Right lobe of liver (tissue), 6 donors: ENCODE measurements around the gene NMUR1. TPM values are rescaled to one million over a fixed set of nuclear protein-coding genes. Genes with fewer than 3 reads are reported as not detected.

Experiments used
- ATAC-seq, 4 donors: fragments of 200-7000 bp; cut with Tn5 transposase; one replicate each; pipeline ENCODE4 v1.9.1; 2020; ENCODE audit warnings: mild to moderate bottlenecking in 4 of 4, moderate library complexity in 4 of 4
- DNase-seq, 3 donors: peaks; one replicate each; pipeline ENCODE4 v3.0.0-alpha.2; 2020
- H3K27ac ChIP-seq, 3 donors: fragments of 200-600 bp; one replicate each; pipeline ENCODE4 v1.8.0; 2022
- H3K27me3 ChIP-seq, 2 donors: fragments of 200-600 bp; one replicate each; pipeline ENCODE4 v1.8.0; 2022
- H3K36me3 ChIP-seq, 4 donors: fragments of 200-600 bp; sonication (generic) in 1 of 4; one replicate each; pipeline versions ENCODE4 v1.5.1 to v1.8.0; 2017 to 2022; ENCODE audit warnings: control low read depth in 1 of 4
- H3K4me1 ChIP-seq, 4 donors: fragments of 200-600 bp; sonication (generic) in 1 of 4; one replicate each; pipeline versions ENCODE4 v1.5.1 to v1.8.0; 2017 to 2022; ENCODE audit warnings: control low read depth in 1 of 4
- H3K4me3 ChIP-seq, 3 donors: fragments of 200-600 bp; one replicate each; pipeline ENCODE4 v1.8.0; 2022
- H3K9me3 ChIP-seq, 4 donors: fragments of 200-600 bp; sonication (generic) in 1 of 4; one replicate each; pipeline versions ENCODE4 v1.5.1 to v1.8.0; 2017 to 2022; ENCODE audit warnings: control low read depth in 1 of 4
- POLR2A ChIP-seq: fragments of 450-650 bp; IDR thresholded peaks from one replicate; pipeline ENCODE4 v1.6.1; 2017; ENCODE audit warnings: antibody characterized with exemption, mild to moderate bottlenecking
- WGBS: methylation state at CpG from one replicate; pipeline ENCODE4 v1.1.6; 2018; ENCODE audit warnings: low coverage, low lambda C conversion rate; ENCODE audit not compliant: insufficient coverage; ENCODE audit errors: missing lambda C conversion rate; 5-methylcytosine and 5-hydroxymethylcytosine counted together
- intact Hi-C, 2 donors: fragments of 100-400 bp; cut with DNase I; formaldehyde crosslinking; loops; one replicate each; pipeline versions ENCODE4 v1.11.2 to v1.14.1; 2022
- total RNA-seq, 6 experiments: library from RNA; depleted of rRNA in 2 of 6; stranded (reverse); fragments of >200 nt in 2 of 6; fragmentation: NEBNext Ultra II Directional in 3 of 6; extraction: Animal tissue kit (Norgen Biotek cat#: 25700) in 3 of 6; gene quantifications; one replicate each; pipeline versions ENCODE4 v1.1.0 to v1.2.4, GENCODE V29; 2016 to 2023
- TF ChIP-seq, protein P1 (sequence below), 4 donors: fragments of 200-600 bp in 3 of 4; fragments of 450-650 bp in 1 of 4; IDR thresholded peaks; one replicate each; pipeline versions ENCODE4 v1.5.1 to v1.8.0; 2016 to 2022; ENCODE audit warnings: antibody characterized with exemption in 4 of 4, mild to moderate bottlenecking in 2 of 4
- donor health status: DM: no; HTN: yes; CAD: no.
- donor health status: DM: no; HTN: no; CAD: no.
- donor health status: DM: no; HTN: no; CAD: no.
- donor health status: DM: no; HTN: yes; CAD: no.
- donor health status: DM: no; HTN: yes; CAD: no.

Gene NMUR1
- total RNA-seq, 6 experiments from 2014 or later: 0.11 to 0.66 (median 0.36) TPM

DNA sequence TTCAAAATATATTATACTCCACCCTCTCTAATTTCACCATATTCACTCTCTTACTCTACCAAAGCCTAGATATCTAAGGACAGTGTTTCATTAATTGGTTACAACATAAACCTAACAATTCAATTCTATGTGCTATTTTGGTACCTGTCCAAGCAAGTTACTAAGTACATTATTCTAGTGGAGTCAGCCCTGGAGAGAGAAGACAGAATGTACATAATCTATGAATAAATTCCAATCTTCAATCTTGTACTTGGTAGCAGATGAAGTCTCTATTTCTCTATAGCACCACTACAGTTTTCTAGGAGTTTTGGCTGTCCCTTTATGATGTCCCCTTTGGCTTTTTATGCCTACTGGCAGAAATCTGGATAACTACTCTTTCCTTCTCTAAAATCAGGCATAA lies 27.6 kb downstream of the NMUR1 start:
- H3K36me3 ChIP-seq: no peaks in the 10 kb centered on the region
- TF ChIP-seq POLR2A: no peak
- TF ChIP-seq, protein P1, sequence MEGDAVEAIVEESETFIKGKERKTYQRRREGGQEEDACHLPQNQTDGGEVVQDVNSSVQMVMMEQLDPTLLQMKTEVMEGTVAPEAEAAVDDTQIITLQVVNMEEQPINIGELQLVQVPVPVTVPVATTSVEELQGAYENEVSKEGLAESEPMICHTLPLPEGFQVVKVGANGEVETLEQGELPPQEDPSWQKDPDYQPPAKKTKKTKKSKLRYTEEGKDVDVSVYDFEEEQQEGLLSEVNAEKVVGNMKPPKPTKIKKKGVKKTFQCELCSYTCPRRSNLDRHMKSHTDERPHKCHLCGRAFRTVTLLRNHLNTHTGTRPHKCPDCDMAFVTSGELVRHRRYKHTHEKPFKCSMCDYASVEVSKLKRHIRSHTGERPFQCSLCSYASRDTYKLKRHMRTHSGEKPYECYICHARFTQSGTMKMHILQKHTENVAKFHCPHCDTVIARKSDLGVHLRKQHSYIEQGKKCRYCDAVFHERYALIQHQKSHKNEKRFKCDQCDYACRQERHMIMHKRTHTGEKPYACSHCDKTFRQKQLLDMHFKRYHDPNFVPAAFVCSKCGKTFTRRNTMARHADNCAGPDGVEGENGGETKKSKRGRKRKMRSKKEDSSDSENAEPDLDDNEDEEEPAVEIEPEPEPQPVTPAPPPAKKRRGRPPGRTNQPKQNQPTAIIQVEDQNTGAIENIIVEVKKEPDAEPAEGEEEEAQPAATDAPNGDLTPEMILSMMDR (IDR thresholded peaks at IDR 0.05): no peak
- no peaks in the 10 kb centered on the region for H3K9me3 ChIP-seq
- DNase-seq: no peak
- H3K27me3 ChIP-seq: no peaks in the 10 kb centered on the region
- intact Hi-C loops: no loop called here
- no peaks in the 10 kb centered on the region for H3K4me1 ChIP-seq
- ATAC-seq: no peak
- no peak overlapping the region for H3K27ac ChIP-seq
- H3K4me3 ChIP-seq: no peak overlapping the region

DNA sequence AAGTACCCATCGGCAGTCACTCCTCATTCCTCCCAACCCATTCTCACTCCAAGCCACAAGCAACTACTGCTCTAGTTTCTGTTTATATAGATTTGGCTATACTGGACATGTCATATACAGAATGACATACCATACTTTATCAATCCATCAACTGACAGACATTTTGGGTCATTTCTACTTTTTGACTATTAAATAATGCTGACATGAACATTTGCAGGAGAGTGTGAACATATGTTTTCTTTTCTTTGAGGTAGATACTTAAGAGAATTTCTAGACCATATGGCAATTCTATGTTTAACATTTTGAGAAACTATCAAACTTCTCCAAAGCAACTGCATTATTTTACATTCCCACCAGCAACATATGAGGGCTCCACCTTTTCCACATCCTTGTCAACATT lies 32.6 kb downstream of the NMUR1 start:
- no peaks in the 10 kb centered on the region for H3K27me3 ChIP-seq
- ATAC-seq (no peak), DNase-seq (no peak)
- 79% methylated on average over 1 of the region's 1 CpG for WGBS
- intact Hi-C loops: no loop called here
- H3K36me3 ChIP-seq: no peaks in the 10 kb centered on the region
- no peak overlapping the region for H3K27ac ChIP-seq
- H3K9me3 ChIP-seq: no peaks in the 10 kb centered on the region
- no peak overlapping the region for H3K4me3 ChIP-seq
- no peak for TF ChIP-seq POLR2A
- TF ChIP-seq, protein P1 (IDR thresholded peaks at IDR 0.05): no peak
- H3K4me1 ChIP-seq: no peaks in the 10 kb centered on the region

DNA sequence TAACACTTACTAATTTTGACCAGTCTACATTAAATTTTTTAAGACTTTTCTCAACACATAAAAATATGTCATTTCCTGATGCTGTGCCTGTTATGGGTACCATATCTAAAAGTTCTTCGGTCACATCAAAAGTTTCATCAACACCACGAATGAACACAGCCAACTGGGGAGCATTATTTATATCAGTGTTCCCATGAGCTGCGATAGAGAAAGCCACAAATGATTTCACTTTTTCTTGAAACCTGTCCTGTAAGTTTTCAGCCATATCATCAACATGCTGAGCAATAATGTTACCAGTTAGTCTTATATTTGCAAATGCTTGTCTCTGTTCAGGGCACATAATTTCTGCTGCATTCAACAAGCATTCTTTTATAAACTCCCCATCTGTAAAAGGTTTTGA lies 35.6 kb downstream of the NMUR1 start:
- Histone ChIP-seq H3K4me3 (no peak overlapping the region), H3K9me3 (no peaks in the 10 kb centered on the region), H3K27ac (no peak overlapping the region), H3K27me3 (no peaks in the 10 kb centered on the region), H3K36me3 (no peaks in the 10 kb centered on the region), H3K4me1 (no peaks in the 10 kb centered on the region)
- DNase-seq: no peak
- ATAC-seq: no peak
- 71% methylated on average over 3 of the region's 3 CpGs for WGBS
- intact Hi-C loops: no loop called here
- TF ChIP-seq POLR2A: no peak
- TF ChIP-seq, protein P1 (IDR thresholded peaks at IDR 0.05): no peak

DNA sequence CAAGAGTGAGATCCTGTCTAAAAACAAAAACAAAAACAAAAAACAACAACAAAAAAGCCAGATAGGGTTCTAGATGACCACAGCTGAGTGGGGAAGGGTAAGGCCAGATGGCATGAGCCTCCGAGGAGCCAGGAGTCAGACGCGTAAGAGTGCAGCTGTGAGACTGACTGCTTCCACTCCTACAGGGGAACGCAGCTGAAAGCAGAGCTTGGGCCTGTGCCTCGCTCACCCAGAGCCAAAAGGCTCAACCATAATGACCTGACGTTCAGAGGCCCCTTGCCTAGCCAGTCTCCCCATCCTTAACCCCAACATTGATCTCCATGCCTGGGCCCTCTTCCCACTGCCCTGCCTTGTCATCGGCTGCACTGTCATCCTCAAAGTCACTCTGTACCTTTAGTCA lies 39.4 kb downstream of the NMUR1 start:
- Histone ChIP-seq H3K27me3 (no peaks in the 10 kb centered on the region), H3K4me1 (no peaks in the 10 kb centered on the region), H3K9me3 (no peaks in the 10 kb centered on the region), H3K27ac (no peak overlapping the region), H3K4me3 (no peak overlapping the region), H3K36me3 (no peaks in the 10 kb centered on the region)
- no CpG with 5 or more reads among the region's 7 CpGs for WGBS
- DNase-seq: no peak
- intact Hi-C loops: no loop called here
- no peak for ATAC-seq
- no peak for TF ChIP-seq POLR2A

DNA sequence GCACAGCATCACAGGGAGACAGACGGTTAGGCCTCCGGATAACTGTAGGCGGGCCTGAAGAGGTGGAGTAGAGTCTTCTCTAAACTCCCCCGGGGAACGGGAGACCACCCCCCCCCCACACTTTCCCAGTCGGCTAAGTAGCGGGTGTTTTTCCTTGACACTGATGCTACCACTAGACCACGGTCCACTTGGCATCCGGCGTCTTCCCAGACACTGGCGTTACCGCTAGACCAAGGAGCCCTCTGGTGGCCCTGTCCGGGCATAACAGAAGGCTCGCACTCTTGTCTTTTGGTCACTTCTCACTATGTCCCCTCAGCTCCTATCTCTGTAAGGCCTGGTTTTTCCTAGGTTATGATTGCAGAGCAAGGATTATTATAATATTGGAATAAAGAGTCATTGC lies 40.3 kb downstream of the NMUR1 start:
- DNase-seq: no peak
- intact Hi-C loops: no loop called here
- WGBS: 90% methylated on average over 6 of the region's 14 CpGs
- no peaks in the 10 kb centered on the region for H3K36me3 ChIP-seq
- no peak overlapping the region for H3K27ac ChIP-seq
- no peak overlapping the region for H3K4me3 ChIP-seq
- H3K9me3 ChIP-seq: no peaks in the 10 kb centered on the region
- no peaks in the 10 kb centered on the region for H3K27me3 ChIP-seq
- no peak for ATAC-seq
- no peaks in the 10 kb centered on the region for H3K4me1 ChIP-seq
- TF ChIP-seq, protein P1 (IDR thresholded peaks at IDR 0.05): peak in 3 of 4 donors; percentile 16 to 18 (median 17)
- no peak for TF ChIP-seq POLR2A
